Stimulated activated CD4-positive, alpha-beta T cell treated with anti-CD3 and anti-CD28 coated beads, Interleukin-2, amount 100 ng/mL, for 24 hours (primary cell): ENCODE measurements around the gene TTC23.

ENCODE experiments used
- DNase-seq, 2 donors: peaks; one replicate each; pipeline ENCODE4 v3.0.0-alpha.2; 2020

Gene TTC23

DNA sequence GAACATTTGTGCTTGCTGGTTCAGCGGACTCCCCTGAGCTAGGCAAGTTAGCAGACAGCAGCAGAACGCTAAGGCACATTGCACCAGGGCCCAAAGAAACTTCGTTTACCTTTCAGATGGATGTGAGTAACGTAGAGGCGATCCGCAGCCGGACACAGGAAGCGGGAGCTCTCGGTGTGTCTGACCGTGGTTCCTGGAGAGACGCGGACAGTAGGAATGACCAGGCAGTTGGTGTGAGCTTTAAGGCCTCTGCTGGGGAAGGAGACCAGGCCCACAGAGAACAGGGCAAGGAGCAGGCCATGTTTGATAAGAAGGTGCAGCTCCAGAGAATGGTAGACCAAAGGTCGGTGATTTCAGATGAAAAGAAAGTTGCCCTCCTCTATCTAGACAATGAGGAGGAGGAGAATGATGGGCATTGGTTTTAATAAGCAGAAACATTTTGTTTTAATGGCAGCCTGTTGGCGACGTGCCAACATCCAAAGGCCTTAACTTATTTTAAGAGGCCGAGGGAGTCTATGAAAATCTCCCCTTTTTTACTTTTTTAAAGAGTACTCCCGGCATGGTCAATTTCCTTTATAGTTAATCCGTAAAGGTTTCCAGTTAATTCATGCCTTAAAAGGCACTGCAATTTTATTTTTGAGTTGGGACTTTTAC, 116.6 kb downstream of the TTC23 start:
- DNase-seq: no peak

DNA sequence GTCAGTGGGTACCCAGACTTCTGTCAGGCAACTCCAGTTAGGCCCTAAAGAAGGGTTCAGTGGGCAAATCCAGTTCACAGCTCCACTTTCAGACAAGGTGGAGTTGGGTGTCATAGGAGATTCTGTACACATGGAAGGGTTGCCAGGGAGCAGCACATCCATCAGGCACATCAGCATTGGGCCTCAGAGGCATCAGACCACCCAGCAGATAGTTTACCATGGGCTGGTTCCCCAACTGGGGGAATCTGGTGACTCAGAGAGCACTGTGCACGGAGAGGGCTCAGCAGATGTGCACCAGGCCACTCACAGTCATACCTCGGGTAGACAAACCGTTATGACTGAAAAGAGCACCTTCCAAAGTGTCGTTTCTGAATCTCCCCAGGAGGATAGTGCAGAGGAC, 117.3 kb downstream of the TTC23 start:
- DNase-seq: no peak

- DNase-seq: no peak
These were observed 117.8 kb downstream of the TTC23 start for GRCh38 chr15:99131441-99132023.

DNA sequence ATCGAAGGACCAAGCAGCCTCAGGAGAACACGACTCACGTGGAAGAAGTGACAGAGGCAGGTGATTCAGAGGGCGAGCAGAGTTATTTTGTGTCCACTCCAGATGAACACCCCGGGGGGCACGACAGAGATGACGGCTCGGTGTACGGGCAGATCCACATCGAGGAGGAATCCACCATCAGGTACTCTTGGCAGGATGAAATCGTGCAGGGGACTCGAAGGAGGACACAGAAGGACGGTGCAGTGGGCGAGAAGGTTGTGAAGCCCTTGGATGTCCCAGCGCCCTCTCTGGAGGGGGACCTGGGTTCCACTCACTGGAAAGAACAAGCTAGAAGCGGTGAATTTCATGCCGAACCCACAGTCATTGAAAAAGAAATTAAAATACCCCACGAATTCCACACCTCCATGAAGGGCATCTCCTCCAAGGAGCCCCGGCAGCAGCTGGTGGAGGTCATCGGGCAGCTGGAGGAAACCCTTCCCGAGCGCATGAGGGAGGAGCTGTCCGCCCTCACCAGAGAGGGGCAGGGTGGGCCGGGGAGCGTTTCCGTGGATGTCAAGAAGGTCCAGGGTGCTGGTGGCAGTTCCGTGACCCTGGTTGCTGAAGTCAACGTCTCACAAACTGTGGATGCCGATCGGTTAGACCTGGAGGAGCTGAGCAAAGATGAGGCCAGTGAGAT, 118.5 kb downstream of the TTC23 start:
- DNase-seq: no peak

DNA sequence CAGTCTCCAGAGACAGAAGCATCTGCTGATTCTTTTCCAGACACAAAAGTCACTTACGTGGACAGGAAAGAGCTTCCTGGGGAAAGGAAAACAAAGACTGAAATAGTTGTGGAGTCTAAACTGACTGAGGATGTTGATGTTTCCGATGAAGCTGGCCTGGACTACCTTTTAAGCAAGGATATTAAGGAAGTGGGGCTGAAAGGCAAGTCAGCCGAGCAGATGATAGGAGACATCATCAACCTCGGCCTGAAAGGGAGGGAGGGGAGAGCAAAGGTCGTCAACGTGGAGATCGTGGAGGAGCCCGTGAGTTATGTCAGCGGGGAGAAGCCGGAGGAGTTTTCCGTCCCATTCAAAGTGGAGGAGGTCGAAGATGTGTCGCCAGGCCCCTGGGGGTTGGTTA, 119.1 kb downstream of the TTC23 start:
- DNase-seq: no peak

GRCh38 chr15:99129644-99130043, 119.7 kb downstream of the TTC23 start:
- no peak for DNase-seq

DNA sequence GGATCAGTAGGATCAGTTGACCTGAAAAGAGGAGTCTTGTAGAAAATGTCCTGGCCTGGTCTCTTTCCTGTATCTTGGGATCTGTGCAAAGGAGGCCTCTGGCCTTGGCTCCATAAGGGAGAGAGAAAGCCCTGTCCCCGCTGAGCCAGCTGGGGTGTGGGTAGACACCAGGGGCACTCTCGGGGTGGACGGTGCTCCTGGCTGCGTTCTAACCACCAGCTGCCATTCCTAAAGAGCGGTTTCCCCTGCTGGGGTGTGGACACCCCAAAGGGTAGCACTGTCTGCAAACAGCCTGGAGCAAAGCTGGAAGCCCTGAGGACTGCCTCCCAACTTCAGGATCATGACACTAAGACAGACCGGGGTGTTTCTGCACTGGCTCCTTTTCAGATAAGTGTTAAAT, 121.0 kb downstream of the TTC23 start:
- no peak for DNase-seq

- no peak for DNase-seq
These were observed 121.6 kb downstream of the TTC23 start for GRCh38 chr15:99127773-99128172.

- no peak for DNase-seq
These were observed 122.5 kb downstream of the TTC23 start for GRCh38 chr15:99126930-99127329.

- DNase-seq: no peak
These were observed 123.2 kb downstream of the TTC23 start for GRCh38 chr15:99126131-99126588.

DNA sequence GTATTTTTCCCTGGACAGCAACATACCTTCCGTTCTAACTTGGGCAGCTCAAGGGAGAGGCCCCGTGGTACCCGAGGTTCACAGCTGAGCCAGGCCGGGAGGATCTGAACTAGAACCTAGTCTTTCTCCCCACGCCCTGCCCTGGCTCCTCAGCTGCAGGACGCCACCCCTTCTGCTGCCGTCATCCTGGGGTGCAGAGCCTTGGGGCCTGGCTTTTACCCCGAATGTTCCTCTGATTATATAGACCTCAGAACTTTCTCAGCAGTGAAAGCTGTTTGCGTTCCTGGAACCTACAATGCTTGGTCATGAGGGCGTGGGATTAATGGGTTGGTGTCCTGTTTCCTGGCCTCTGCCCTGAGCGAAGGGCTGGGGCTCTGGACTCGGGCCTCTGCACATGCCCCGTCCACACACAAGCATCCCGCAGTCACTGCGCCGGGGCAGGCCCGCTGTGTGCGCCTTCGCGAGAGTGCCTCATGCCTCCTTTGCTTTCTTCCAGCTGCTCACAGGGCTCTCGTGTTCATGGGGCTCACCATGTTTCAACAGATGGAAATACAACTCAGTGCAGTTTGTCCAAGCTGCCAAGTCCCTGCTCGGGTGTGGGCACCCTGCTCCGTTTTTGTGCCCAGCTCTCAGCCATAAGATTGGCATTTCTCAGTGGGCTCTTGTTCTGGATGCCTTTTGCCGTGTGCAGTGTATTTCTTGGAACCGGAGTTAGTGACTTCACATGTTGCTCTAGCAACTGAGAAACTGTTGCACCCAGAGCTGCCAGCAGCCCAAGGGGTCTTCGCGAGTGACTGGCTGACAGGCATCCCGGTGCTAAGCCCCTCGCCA, 124.1 kb downstream of the TTC23 start:
- DNase-seq: no peak

DNA sequence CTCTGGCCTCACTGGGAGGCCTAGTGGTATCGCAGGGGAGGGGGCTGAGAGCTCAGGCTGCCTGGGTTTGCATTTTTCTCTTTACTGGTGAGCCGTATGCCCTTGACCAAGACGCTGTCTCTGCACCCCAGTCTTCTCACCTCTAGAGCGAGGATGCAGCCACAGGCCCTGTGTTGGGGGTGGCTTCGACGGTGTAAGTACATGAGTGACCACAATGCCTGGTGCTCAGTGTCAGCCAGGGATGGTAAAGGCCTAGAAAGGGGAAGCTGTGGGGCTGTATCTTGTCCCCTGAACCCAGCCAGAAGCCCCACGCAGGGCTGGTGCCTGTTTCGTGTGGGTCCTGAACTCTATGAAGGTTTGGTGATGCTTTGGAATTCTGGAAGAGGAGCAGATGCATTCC, 124.7 kb downstream of the TTC23 start:
- no peak for DNase-seq

GRCh38 chr15:99123713-99124451, 125.5 kb downstream of the TTC23 start:
- DNase-seq: no peak

DNA sequence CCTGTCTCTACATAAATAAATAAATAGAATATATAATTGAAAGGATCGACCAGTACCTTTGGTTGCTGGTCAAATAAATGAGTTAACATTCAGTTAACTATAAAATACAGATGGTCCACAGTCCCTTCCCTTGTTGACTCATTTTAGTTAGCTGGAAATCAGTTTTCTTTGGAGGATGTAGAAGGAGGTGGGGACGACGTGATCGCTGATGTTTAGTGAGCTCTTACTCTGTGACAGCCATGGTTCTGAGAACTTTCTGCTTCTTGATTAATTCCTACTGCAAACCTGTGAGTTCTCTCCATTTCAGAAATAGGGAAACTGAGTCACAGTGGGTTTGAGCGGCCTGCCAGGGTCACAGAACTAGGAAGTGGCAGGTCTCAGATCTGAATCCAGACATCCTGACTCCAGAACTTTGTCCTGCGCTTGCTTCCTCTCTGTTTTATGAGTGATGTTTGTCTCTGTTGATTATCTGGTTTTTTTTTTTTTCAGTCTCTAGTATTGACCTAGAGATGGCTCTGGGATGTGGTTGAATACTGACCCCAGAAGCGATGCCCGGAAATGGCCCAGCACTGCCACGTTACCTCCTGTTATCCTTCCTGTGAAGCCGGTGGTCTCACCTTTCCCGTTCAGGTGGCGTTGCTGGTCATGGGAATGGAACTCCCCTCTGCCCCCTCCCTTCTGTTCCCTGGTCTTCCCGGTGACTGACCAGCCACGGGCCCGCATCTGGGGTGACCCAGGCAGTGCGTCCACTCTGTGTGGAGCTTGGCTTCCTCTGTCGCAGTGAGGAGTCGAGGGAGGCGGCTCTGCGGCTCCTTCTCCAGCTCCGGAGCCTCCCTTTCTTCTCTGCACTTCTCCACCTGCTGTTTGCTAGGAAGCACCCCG, 126.3 kb downstream of the TTC23 start:
- no peak for DNase-seq

- DNase-seq: no peak
These were observed 127.5 kb downstream of the TTC23 start for GRCh38 chr15:99121691-99122410.

GRCh38 chr15:99121207-99121606, 128.2 kb downstream of the TTC23 start:
- no peak for DNase-seq

GRCh38 chr15:99120050-99120777, 129.2 kb downstream of the TTC23 start:
- no peak for DNase-seq

DNA sequence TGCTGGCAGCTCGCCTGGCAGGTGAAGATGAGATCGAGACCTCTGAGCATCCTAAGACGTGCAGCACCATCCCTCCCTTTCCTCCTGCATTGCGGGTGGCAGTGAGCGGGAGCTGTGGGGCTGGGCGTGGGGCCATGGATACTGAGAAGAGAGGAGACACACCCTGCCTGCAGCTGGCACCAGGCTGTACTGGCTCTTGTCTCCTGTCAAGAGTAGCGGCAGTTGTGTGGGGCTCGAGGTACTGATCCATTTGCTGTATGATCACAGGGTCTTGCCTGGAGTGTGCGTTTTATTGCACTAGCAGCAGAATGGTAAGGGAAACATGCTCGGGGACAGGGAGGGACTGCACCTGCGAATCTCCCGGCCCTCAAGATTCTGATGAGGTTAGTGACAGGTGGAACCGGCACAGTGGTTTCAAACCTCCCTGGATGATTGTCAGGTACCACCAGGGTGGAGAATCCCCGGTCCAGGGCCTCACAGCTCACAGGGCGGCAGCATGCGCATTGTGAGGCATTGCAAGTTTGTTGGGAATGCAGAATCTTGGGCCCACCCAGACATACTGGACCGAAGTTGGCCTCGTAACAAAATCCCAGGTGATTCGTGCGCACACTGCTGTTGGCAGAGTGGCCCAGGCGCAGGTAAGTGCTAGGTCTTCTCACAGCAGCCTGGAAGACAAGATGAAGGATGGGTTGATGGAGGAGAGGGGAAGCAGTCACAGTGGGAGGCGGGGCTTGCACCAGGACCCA, 130.4 kb downstream of the TTC23 start:
- DNase-seq: no peak

GRCh38 chr15:99118258-99118632, 131.1 kb downstream of the TTC23 start:
- no peak for DNase-seq
